ENCODE results near the gene TPD52L2.

DNA sequence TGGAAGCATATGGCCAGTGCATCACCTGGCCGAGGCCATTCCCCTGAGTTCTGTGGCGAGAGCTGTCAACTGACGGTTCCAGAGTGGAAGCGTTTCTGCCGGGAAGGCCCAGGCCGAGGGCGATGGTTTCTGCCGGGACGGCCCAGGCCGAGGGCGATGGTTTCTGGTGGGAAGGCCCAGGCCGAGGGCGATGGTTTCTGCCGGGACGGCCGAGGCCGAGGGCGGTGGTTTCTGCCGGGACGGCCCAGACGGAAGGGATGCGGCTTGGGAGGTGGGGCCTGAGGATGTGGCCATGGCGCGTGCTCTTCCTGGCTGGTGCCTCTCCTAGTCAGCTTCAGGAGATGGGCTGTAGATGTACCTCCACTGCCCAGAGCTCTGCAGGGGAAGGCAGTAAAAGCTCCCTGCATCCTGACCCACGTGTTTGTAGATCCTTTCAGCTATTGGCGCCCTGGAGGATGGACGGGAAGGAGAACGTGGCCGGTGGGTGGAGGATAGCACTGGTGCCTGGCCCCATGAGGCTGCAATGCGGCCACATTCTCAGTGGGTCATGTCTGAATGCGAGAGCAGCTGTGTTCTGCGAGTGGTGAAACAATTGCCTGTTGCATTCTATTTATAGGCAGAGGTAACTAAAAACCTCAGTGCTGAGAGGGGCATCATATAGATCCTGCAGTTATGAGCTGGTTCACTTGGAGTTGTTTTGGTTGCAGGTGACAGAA lies 12.8 kb downstream of the TPD52L2 start:
- TF ChIP-seq, protein P1, sequence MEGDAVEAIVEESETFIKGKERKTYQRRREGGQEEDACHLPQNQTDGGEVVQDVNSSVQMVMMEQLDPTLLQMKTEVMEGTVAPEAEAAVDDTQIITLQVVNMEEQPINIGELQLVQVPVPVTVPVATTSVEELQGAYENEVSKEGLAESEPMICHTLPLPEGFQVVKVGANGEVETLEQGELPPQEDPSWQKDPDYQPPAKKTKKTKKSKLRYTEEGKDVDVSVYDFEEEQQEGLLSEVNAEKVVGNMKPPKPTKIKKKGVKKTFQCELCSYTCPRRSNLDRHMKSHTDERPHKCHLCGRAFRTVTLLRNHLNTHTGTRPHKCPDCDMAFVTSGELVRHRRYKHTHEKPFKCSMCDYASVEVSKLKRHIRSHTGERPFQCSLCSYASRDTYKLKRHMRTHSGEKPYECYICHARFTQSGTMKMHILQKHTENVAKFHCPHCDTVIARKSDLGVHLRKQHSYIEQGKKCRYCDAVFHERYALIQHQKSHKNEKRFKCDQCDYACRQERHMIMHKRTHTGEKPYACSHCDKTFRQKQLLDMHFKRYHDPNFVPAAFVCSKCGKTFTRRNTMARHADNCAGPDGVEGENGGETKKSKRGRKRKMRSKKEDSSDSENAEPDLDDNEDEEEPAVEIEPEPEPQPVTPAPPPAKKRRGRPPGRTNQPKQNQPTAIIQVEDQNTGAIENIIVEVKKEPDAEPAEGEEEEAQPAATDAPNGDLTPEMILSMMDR (IDR thresholded peaks at IDR 0.05 in 4 of 5, conservative IDR thresholded peaks at IDR 0.05 in 1 of 5): no peak
- TF ChIP-seq POLR2A (IDR thresholded peaks at IDR 0.05): peak; percentile 15 to 42

Measured in gastrocnemius medialis (tissue), 4 donors.